ENCODE results near the gene DPH6. TPM values are rescaled to one million over a fixed set of nuclear protein-coding genes. Genes with fewer than 3 reads are reported as not detected.

DPH6 gene
- total RNA-seq, 1 experiment from 2014 or later = 31.7 TPM

DNA sequence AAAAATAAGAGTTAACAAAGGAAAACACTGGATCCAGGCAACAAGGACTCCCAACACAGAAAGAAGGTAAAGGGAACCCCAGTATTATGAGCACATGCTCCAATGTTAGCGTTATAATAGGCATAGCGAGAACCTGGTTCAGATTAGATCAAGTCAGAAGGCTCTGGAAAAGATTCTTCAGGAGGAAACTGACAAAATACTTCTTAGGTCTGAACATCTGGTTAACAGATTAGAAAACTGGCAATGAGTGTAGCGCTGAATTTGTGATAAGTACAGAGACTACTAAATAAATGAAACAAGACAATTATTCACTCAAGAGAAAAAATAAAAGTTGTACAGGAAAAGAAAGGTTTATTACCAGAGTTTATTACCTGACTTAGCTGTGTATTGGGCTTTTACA, 146.1 kb downstream of the DPH6 start (continued):
- TF ChIP-seq, protein P1, sequence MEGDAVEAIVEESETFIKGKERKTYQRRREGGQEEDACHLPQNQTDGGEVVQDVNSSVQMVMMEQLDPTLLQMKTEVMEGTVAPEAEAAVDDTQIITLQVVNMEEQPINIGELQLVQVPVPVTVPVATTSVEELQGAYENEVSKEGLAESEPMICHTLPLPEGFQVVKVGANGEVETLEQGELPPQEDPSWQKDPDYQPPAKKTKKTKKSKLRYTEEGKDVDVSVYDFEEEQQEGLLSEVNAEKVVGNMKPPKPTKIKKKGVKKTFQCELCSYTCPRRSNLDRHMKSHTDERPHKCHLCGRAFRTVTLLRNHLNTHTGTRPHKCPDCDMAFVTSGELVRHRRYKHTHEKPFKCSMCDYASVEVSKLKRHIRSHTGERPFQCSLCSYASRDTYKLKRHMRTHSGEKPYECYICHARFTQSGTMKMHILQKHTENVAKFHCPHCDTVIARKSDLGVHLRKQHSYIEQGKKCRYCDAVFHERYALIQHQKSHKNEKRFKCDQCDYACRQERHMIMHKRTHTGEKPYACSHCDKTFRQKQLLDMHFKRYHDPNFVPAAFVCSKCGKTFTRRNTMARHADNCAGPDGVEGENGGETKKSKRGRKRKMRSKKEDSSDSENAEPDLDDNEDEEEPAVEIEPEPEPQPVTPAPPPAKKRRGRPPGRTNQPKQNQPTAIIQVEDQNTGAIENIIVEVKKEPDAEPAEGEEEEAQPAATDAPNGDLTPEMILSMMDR (IDR thresholded peaks at IDR 0.05) = no peak
- TF ChIP-seq ETV6 (CRISPR knock-in tag; IDR thresholded peaks at IDR 0.05) (no peak), TEAD1 (CRISPR knock-in tag; IDR thresholded peaks at IDR 0.05) (no peak), NR1H2 (CRISPR knock-in tag; IDR thresholded peaks at IDR 0.05) (no peak), NR2C2 (CRISPR knock-in tag; IDR thresholded peaks at IDR 0.05) (no peak), CREM (CRISPR knock-in tag; IDR thresholded peaks at IDR 0.05) (no peak)
- TF ChIP-seq, protein P2, sequence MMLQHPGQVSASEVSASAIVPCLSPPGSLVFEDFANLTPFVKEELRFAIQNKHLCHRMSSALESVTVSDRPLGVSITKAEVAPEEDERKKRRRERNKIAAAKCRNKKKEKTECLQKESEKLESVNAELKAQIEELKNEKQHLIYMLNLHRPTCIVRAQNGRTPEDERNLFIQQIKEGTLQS (CRISPR knock-in tag; conservative IDR thresholded peaks at IDR 0.05) = no peak
- TF ChIP-seq, protein P3, sequence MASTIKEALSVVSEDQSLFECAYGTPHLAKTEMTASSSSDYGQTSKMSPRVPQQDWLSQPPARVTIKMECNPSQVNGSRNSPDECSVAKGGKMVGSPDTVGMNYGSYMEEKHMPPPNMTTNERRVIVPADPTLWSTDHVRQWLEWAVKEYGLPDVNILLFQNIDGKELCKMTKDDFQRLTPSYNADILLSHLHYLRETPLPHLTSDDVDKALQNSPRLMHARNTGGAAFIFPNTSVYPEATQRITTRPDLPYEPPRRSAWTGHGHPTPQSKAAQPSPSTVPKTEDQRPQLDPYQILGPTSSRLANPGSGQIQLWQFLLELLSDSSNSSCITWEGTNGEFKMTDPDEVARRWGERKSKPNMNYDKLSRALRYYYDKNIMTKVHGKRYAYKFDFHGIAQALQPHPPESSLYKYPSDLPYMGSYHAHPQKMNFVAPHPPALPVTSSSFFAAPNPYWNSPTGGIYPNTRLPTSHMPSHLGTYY (CRISPR knock-in tag; IDR thresholded peaks at IDR 0.05) = no peak
- TF ChIP-seq, protein P4, sequence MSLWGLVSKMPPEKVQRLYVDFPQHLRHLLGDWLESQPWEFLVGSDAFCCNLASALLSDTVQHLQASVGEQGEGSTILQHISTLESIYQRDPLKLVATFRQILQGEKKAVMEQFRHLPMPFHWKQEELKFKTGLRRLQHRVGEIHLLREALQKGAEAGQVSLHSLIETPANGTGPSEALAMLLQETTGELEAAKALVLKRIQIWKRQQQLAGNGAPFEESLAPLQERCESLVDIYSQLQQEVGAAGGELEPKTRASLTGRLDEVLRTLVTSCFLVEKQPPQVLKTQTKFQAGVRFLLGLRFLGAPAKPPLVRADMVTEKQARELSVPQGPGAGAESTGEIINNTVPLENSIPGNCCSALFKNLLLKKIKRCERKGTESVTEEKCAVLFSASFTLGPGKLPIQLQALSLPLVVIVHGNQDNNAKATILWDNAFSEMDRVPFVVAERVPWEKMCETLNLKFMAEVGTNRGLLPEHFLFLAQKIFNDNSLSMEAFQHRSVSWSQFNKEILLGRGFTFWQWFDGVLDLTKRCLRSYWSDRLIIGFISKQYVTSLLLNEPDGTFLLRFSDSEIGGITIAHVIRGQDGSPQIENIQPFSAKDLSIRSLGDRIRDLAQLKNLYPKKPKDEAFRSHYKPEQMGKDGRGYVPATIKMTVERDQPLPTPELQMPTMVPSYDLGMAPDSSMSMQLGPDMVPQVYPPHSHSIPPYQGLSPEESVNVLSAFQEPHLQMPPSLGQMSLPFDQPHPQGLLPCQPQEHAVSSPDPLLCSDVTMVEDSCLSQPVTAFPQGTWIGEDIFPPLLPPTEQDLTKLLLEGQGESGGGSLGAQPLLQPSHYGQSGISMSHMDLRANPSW (CRISPR knock-in tag; conservative IDR thresholded peaks at IDR 0.05; ENCODE audit: low read depth) = no peak

DNA sequence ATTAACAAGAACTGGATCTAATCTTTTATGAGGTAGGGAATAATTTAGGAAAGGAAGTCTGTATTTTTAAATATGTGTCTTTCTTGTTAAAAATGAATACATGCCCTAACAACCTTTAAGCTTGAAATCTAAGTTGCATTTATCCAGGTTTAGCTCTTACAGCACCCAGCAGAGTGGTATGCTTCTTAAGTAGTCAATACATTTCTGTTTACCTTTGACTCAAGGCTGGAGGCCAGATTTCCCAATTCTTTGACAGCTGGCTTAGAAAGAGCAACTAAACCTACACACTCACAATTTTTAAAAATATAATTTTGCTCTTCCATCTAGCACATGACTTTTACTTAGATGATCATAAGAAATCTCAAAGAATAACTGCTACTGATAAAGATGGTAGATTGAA, 148.9 kb downstream of the DPH6 start:
- ChIA-PET POLR2A (no interaction called here), CTCF (interaction anchor here (1.8 kb wide), 1 partner anchor 108 kb away, joined by 5 read pairs; no protein-coding TSS in a partner anchor)
- no peaks in the 10 kb centered on the region for H3K4me1 Mint-ChIP-seq
- no peak for ATAC-seq
- TF ChIP-seq MYBL2 (CRISPR knock-in tag; IDR thresholded peaks at IDR 0.05) (no peak), NFE2L1 (CRISPR knock-in tag; IDR thresholded peaks at IDR 0.05) (no peak), TP53 (CRISPR knock-in tag; IDR thresholded peaks at IDR 0.05) (no peak)
- TF ChIP-seq, protein P5, sequence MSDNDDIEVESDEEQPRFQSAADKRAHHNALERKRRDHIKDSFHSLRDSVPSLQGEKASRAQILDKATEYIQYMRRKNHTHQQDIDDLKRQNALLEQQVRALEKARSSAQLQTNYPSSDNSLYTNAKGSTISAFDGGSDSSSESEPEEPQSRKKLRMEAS (CRISPR knock-in tag; IDR thresholded peaks at IDR 0.05) = no peak
- peaks cover 16% of the 10 kb centered on the region for H3K9me3 Mint-ChIP-seq
- H3K27me3 Mint-ChIP-seq (ENCODE audit: low read depth) = no peaks in the 10 kb centered on the region
- H3K27ac Mint-ChIP-seq = no peak overlapping the region
- no peak for DNase-seq (ENCODE audit: low spot score)
- H3K4me3 Mint-ChIP-seq = no peak overlapping the region
- peaks cover 9% of the 10 kb centered on the region for H3K36me3 Mint-ChIP-seq

DNA sequence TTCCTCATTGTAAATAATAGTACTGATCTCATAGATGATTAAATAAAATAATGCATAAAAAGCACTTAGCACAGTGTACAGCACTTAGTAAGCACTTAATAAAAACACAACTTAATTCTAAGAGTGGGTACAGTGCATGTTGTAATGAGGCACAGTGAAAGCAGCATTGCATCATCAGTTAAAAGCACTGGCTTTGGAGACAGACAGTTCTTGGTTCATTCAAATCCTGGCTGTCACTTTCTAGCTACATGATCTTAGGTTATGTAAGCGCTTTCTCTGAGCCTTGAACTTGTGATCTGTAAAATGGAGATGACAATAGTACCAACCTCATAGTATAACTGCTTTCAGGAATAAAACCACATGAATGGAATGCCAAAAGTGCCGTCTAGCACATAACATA, 151.5 kb downstream of the DPH6 start:
- no peaks in the 10 kb centered on the region for H3K4me1 Mint-ChIP-seq
- no peak for ATAC-seq
- DNase-seq (ENCODE audit: low spot score) = no peak
- peaks cover 26% of the 10 kb centered on the region for H3K9me3 Mint-ChIP-seq
- H3K27ac Mint-ChIP-seq = no peak overlapping the region
- peaks cover 27% of the 10 kb centered on the region for H3K36me3 Mint-ChIP-seq
- peaks cover 2% of the 10 kb centered on the region; the same call in 1 of the 2 replicates for H3K27me3 Mint-ChIP-seq (ENCODE audit: low read depth)
- CTCF ChIA-PET = interaction anchor here (1.1 kb wide), 1 partner anchor 50 kb away, joined by 3 read pairs; no protein-coding TSS in a partner anchor
- POLR2A ChIA-PET = no interaction called here
- no peak for TF ChIP-seq IRF2 (CRISPR knock-in tag; IDR thresholded peaks at IDR 0.05; ENCODE audit: borderline replicate concordance, low read depth)
- TF ChIP-seq ZNF317 (CRISPR knock-in tag; IDR thresholded peaks at IDR 0.05; ENCODE audit: borderline replicate concordance, low read depth) = no peak
- TF ChIP-seq, protein P6, sequence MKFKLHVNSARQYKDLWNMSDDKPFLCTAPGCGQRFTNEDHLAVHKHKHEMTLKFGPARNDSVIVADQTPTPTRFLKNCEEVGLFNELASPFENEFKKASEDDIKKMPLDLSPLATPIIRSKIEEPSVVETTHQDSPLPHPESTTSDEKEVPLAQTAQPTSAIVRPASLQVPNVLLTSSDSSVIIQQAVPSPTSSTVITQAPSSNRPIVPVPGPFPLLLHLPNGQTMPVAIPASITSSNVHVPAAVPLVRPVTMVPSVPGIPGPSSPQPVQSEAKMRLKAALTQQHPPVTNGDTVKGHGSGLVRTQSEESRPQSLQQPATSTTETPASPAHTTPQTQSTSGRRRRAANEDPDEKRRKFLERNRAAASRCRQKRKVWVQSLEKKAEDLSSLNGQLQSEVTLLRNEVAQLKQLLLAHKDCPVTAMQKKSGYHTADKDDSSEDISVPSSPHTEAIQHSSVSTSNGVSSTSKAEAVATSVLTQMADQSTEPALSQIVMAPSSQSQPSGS (CRISPR knock-in tag; IDR thresholded peaks at IDR 0.05; ENCODE audit: borderline replicate concordance, low read depth) = no peak
- no peak for TF ChIP-seq TP53 (CRISPR knock-in tag; IDR thresholded peaks at IDR 0.05)
- TF ChIP-seq, protein P7, sequence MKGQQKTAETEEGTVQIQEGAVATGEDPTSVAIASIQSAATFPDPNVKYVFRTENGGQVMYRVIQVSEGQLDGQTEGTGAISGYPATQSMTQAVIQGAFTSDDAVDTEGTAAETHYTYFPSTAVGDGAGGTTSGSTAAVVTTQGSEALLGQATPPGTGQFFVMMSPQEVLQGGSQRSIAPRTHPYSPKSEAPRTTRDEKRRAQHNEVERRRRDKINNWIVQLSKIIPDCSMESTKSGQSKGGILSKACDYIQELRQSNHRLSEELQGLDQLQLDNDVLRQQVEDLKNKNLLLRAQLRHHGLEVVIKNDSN (CRISPR knock-in tag; IDR thresholded peaks at IDR 0.05) = no peak
- no peak for TF ChIP-seq CREB1 (CRISPR knock-in tag; IDR thresholded peaks at IDR 0.05)
- TF ChIP-seq NR1H2 (CRISPR knock-in tag; IDR thresholded peaks at IDR 0.05) = no peak
- TF ChIP-seq RELA (CRISPR knock-in tag; IDR thresholded peaks at IDR 0.05; ENCODE audit: borderline replicate concordance) = no peak
- no peak overlapping the region for H3K4me3 Mint-ChIP-seq
